Activated T-helper 2 cell treated with anti-CD3 and anti-CD28 coated beads, Interferon-gamma antibody, Interleukin-2, Interleukin-4, amounts not matched to agents 10 μg/mL and 5 μg/mL and 100 μg/mL, durations not matched to agents 14 hours and 24 hours and 36 hours (primary cell): Measurements from ENCODE around the gene RNU2-1. TPM values are rescaled to one million over a fixed set of nuclear protein-coding genes. Genes with fewer than 3 reads are reported as not detected.
A peak's percentile ranks its signal among the peaks of the same experiment; 100 is the strongest.
"Not testable (repeated sequence)": the region's sequence is repeated elsewhere in the genome, so short reads cannot be mapped to it uniquely, and the experiment has no call there.

Experiments used
- DNase-seq: peaks from one replicate; pipeline ENCODE4 v3.0.0; 2021; ENCODE audit warnings: low spot score
- H3K27ac Mint-ChIP-seq: one replicate; pipeline ENCODE4 v1.8.0; 2021; ENCODE audit warnings: mixed read lengths
- H3K27me3 Mint-ChIP-seq: one replicate; pipeline ENCODE4 v1.8.0; 2021; ENCODE audit warnings: low read depth, mixed read lengths
- H3K36me3 Mint-ChIP-seq: one replicate; pipeline ENCODE4 v1.8.0; 2021; ENCODE audit warnings: low read depth, mixed read lengths
- H3K4me1 Mint-ChIP-seq: one replicate; pipeline ENCODE4 v1.8.0; 2021; ENCODE audit warnings: low read depth, mixed read lengths
- H3K4me3 Mint-ChIP-seq: one replicate; pipeline ENCODE4 v1.8.0; 2021; ENCODE audit warnings: low read depth, mild to moderate bottlenecking, moderate library complexity, mixed read lengths
- H3K9me3 Mint-ChIP-seq: one replicate; pipeline ENCODE4 v1.8.0; 2021; ENCODE audit warnings: mixed read lengths
- intact Hi-C: fragments of 100-400 bp; cut with micrococcal nuclease; formaldehyde crosslinking; loops from one replicate; pipeline ENCODE4 v1.15.1; 2023
- total RNA-seq: library from RNA; stranded (reverse); gene quantifications from 2 replicates; pipeline ENCODE4 v1.2.3, GENCODE V29; 2022

Gene RNU2-1
- 5,483 and 5,636 TPM in 2 replicates for total RNA-seq

DNA sequence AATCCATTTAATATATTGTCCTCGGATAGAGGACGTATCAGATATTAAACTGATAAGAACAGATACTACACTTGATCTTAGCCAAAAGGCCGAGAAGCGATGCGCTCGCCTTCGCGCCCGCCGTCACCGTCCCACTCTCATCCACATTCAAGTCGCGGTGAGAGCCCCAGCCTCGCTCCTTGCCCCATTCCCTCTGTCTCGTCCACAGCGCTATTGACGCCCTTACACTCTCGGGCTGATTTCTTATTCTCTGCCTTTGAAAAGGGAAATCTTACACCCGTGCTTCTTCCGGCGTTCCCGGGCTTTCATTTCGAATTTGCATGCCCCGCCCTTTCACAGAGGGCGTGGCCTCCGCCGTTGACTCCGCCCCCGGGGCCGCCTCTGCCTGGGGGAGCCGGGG, at the start of gene RNU2-1:
TSS of gene RNU2-1 (minus strand) at position 101 of the 400 bp plus-strand sequence.
- not testable (repeated sequence) for H3K9me3 Mint-ChIP-seq, H3K27ac Mint-ChIP-seq

DNA sequence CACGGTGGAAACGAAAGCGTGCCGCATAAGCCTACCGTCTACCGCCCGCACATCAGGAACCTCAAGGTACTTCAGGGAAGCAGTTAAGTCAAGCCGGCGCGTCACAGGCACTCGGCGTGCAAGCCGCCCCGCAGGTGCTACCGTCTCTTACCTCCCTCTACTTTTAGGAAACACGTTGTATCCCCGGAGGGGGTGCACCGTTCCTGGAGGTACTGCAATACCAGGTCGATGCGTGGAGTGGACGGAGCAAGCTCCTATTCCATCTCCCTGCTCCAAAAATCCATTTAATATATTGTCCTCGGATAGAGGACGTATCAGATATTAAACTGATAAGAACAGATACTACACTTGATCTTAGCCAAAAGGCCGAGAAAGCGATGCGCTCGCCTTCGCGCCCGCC, 39.1 kb upstream of the RNU2-1 start:
- intact Hi-C loops, H3K27ac Mint-ChIP-seq, H3K36me3 Mint-ChIP-seq, H3K27me3 Mint-ChIP-seq, DNase-seq, H3K4me3 Mint-ChIP-seq, H3K4me1 Mint-ChIP-seq, H3K9me3 Mint-ChIP-seq: not testable (repeated sequence)

More for the DNA sequence above, at the start of gene RNU2-1:
- intact Hi-C loops, H3K27me3 Mint-ChIP-seq, H3K36me3 Mint-ChIP-seq, H3K4me3 Mint-ChIP-seq, DNase-seq, H3K4me1 Mint-ChIP-seq: not testable (repeated sequence)

DNA sequence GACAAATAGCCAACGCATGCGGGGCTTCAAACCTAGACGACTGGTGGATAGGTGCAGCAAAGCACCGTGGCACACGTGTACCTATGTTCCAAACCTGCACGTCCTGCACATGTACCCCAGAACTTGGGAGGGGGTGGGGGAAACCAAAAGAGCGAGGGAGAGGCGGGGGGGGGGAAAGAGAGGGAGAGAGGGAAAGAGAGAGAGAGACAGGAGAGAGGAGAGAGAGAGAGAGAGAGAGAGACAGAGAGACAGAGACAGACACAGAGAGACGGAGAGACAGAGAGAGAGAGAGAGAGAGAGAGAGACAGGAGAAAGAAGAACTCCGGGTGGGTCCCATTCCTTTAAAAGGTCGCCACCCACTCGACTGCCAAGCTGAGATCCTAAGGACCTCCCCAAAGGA, 38.7 kb upstream of the RNU2-1 start:
- H3K36me3 Mint-ChIP-seq, intact Hi-C loops, DNase-seq, H3K27me3 Mint-ChIP-seq, H3K4me1 Mint-ChIP-seq, H3K9me3 Mint-ChIP-seq, H3K4me3 Mint-ChIP-seq: not testable (repeated sequence)
- peak overlapping the region; percentile 63 for H3K27ac Mint-ChIP-seq

DNA sequence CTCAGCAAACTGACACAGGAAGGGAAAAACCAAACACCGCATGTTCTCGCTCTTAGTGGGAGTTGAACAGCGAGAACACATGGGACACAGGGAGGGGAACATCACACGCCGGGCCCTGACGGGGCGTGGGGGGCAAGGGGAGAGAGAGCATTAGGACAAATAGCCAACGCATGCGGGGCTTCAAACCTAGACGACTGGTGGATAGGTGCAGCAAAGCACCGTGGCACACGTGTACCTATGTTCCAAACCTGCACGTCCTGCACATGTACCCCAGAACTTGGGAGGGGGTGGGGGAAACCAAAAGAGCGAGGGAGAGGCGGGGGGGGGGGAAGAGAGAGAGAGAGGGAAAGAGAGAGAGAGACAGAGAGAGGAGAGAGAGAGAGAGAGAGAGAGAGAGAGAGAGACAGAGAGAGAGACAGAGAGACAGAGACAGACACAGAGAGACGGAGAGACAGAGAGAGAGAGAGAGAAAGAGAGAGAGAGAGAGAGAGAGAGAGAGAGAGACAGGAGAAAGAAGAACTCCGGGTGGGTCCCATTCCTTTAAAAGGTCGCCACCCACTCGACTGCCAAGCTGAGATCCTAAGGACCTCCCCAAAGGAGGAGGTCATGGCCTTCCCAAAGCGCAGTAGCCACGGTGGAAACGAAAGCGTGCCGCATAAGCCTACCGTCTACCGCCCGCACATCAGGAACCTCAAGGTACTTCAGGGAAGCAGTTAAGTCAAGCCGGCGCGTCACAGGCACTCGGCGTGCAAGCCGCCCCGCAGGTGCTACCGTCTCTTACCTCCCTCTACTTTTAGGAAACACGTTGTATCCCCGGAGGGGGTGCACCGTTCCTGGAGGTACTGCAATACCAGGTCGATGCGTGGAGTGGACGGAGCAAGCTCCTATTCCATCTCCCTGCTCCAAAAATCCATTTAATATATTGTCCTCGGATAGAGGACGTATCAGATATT, 37.1 kb upstream of the RNU2-1 start:
- H3K9me3 Mint-ChIP-seq, intact Hi-C loops, H3K27ac Mint-ChIP-seq, H3K4me1 Mint-ChIP-seq, H3K4me3 Mint-ChIP-seq, DNase-seq, H3K27me3 Mint-ChIP-seq, H3K36me3 Mint-ChIP-seq: not testable (repeated sequence)

DNA sequence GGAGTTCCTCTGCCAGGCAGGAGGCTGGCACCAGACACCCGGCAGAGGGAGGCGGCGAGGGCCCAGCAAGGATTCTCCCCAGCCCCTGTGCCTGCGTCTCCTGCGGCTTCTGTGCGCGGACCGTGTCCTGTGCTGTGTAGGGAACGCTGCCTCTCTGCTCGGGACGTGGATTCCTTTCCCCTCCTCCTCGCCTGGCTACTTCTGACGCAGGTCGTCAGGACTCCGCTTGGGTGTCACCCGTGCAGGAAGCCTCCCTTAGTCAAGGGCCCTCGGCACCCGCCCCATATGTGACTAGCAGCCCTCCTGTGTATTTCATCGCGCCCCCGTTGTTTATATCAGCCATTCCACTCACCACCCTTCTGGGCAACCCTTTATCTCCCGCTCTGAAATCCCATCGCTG, 12.7 kb upstream of the RNU2-1 start:
- H3K27me3 Mint-ChIP-seq, intact Hi-C loops, H3K27ac Mint-ChIP-seq, H3K36me3 Mint-ChIP-seq, H3K4me3 Mint-ChIP-seq, H3K4me1 Mint-ChIP-seq, H3K9me3 Mint-ChIP-seq: not testable (repeated sequence)
- DNase-seq, result peak; percentile 62

DNA sequence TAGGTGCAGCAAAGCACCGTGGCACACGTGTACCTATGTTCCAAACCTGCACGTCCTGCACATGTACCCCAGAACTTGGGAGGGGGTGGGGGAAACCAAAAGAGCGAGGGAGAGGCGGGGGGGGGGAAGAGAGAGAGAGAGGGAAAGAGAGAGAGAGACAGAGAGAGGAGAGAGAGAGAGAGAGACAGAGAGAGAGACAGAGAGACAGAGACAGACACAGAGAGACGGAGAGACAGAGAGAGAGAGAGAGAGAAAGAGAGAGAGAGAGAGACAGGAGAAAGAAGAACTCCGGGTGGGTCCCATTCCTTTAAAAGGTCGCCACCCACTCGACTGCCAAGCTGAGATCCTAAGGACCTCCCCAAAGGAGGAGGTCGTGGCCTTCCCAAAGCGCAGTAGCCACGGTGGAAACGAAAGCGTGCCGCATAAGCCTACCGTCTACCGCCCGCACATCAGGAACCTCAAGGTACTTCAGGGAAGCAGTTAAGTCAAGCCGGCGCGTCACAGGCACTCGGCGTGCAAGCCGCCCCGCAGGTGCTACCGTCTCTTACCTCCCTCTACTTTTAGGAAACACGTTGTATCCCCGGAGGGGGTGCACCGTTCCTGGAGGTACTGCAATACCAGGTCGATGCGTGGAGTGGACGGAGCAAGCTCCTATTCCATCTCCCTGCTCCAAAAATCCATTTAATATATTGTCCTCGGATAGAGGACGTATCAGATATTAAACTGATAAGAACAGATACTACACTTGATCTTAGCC, 7.0 kb upstream of the RNU2-1 start:
- H3K4me1 Mint-ChIP-seq, H3K27me3 Mint-ChIP-seq, H3K36me3 Mint-ChIP-seq, H3K27ac Mint-ChIP-seq, intact Hi-C loops, H3K9me3 Mint-ChIP-seq, H3K4me3 Mint-ChIP-seq: not testable (repeated sequence)
- peak; percentile 7 for DNase-seq

DNA sequence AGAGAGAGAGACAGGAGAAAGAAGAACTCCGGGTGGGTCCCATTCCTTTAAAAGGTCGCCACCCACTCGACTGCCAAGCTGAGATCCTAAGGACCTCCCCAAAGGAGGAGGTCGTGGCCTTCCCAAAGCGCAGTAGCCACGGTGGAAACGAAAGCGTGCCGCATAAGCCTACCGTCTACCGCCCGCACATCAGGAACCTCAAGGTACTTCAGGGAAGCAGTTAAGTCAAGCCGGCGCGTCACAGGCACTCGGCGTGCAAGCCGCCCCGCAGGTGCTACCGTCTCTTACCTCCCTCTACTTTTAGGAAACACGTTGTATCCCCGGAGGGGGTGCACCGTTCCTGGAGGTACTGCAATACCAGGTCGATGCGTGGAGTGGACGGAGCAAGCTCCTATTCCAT, 5.8 kb upstream of the RNU2-1 start:
- not testable (repeated sequence) for H3K4me1 Mint-ChIP-seq

DNA sequence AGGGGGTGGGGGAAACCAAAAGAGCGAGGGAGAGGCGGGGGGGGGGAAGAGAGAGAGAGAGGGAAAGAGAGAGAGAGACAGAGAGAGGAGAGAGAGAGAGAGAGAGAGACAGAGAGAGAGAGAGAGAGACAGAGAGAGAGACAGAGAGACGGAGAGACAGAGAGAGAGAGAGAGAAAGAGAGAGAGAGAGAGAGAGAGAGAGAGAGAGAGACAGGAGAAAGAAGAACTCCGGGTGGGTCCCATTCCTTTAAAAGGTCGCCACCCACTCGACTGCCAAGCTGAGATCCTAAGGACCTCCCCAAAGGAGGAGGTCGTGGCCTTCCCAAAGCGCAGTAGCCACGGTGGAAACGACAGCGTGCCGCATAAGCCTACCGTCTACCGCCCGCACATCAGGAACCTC, 514 bp downstream of the RNU2-1 start:
- H3K36me3 Mint-ChIP-seq, DNase-seq, H3K27me3 Mint-ChIP-seq, H3K4me1 Mint-ChIP-seq, H3K9me3 Mint-ChIP-seq, H3K27ac Mint-ChIP-seq, H3K4me3 Mint-ChIP-seq, intact Hi-C loops: not testable (repeated sequence)

More for the DNA sequence above, 5.8 kb upstream of the RNU2-1 start:
- H3K4me3 Mint-ChIP-seq, H3K27ac Mint-ChIP-seq, H3K9me3 Mint-ChIP-seq, DNase-seq, H3K27me3 Mint-ChIP-seq, intact Hi-C loops, H3K36me3 Mint-ChIP-seq: not testable (repeated sequence)

DNA sequence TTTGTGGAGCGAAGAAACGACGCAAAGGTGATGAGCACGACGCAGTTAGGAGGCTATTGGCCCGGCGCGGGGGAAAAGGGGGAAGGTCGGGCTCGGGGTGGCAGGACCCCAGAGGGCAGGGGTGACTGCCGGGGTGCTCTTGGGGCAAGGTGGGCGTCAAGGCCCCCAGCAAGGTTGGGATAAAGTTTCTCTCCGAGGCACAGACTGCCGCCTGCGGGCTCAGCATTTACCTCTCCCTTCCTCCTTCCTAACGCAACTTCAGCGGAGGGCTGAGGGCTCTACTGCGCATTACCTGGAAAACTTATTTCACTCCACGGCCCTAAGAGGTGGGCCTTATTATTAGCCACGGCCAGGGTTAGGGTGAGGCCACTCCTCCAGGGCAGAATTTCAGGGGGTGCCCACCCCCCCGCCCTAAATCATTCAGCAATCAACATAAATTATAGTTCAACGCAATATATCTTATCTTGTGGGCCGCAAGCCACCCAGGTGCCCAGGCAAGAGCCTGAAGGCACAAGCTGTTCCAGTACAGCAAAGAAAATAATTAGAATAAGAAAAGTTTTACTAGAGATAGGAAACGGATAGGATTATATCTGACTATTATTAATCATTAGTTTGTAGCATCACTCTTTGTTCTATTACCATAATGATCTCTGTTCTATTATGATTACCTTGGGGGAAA, 1.6 kb downstream of the RNU2-1 start:
- intact Hi-C loops, H3K4me1 Mint-ChIP-seq, H3K9me3 Mint-ChIP-seq, H3K36me3 Mint-ChIP-seq, H3K27me3 Mint-ChIP-seq, H3K27ac Mint-ChIP-seq, H3K4me3 Mint-ChIP-seq: not testable (repeated sequence)
- DNase-seq, result peak; percentile 18

DNA sequence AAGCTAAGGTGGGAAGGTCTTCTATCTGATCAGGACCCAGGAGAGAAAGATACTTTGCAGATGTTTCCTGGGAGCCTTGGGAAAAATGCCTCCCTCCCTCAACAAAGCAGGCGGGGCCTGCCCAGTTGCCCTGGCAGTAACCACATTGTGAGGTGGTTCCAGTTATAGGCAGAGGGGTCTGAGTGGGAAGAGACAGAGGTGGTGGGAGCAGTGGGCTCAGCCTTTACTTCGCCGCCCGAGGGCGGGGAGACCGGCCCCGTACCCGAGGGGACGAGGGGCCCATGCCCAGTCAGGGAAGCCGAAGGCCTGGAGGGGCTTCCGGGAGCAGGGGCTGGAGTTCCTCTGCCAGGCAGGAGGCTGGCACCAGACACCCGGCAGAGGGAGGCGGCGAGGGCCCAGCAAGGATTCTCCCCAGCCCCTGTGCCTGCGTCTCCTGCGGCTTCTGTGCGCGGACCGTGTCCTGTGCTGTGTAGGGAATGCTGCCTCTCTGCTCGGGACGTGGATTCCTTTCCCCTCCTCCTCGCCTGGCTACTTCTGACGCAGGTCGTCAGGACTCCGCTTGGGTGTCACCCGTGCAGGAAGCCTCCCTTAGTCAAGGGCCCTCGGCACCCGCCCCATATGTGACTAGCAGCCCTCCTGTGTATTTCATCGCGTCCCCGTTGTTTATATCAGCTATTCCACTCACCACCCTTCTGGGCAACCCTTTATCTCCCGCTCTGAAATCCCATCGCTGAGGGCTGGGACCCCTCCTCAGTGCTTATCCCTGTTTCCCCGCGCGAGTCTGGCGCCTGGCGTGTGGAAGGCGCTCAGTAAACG, 2.4 kb downstream of the RNU2-1 start:
- H3K36me3 Mint-ChIP-seq, H3K27me3 Mint-ChIP-seq, H3K27ac Mint-ChIP-seq, intact Hi-C loops, H3K9me3 Mint-ChIP-seq, H3K4me3 Mint-ChIP-seq, H3K4me1 Mint-ChIP-seq: not testable (repeated sequence)
- DNase-seq, result peak; percentile 3

DNA sequence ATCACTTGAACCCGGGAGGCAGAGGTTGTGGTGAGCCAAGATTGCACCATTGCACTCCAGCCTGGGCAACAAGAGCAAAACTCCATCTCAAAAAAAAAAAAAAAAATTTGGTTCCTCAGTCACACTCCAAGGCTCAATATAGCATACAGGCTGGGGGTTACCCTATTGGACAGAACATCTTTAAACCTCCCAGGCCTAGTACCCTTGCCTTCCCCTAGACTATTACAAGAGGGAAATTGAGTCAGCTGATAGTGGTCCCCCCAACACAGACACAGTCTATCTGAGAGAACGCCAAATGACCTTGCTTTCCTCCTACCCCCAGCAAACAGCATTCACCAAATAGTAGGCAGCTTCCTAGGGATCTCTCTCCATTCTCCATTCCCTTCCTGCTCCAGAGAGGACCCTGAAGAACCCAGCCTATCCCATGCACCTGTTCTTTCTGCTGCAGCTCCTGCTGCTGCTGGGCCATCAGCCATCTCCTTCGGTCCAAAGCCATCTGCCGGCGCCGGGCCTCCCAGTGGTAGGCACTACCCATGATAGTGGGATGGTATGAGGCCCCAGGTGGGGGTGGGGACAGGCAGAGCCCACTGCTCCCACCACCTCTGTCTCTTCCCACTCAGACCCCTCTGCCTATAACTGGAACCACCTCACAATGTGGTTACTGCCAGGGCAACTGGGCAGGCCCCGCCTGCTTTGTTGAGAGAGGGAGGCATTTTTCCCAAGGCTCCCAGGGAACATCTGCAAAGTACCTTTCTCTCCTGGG, 5.6 kb downstream of the RNU2-1 start, which contains the start of gene CCDC200:
TSS of gene CCDC200 (minus strand) at position 604 of the 763 bp plus-strand sequence. CDS start at position 535, 69 bp downstream.
- H3K4me1 Mint-ChIP-seq, H3K27ac Mint-ChIP-seq, DNase-seq, H3K4me3 Mint-ChIP-seq, H3K9me3 Mint-ChIP-seq, intact Hi-C loops, H3K27me3 Mint-ChIP-seq, H3K36me3 Mint-ChIP-seq: not testable (repeated sequence)

DNA sequence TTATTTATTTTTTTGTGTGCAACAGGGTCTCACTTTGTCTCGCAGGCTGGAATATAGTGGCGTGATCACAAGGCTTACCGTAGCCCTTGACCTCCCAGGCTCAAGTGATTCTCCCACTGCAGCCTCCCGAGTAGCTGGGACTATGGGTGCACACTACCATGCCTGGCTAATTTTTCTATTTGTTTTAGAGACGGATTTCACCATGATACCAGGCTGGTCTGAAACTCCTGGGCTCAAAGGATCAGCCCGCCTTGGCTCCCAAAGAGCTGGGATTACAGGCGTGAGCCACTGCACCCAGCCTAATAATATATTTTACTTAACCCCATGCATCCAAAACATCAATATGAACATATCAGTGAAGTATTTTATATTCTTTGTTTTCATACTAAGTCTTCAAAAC, 7.4 kb downstream of the RNU2-1 start:
- intact Hi-C loops, result no loop called here
- Mint-ChIP-seq H3K9me3 (no peaks in the 10 kb centered on the region), H3K27ac (no peak overlapping the region), H3K36me3 (peaks cover 6% of the 10 kb centered on the region), H3K4me3 (no peak overlapping the region), H3K27me3 (no peaks in the 10 kb centered on the region), H3K4me1 (no peaks in the 10 kb centered on the region)
- DNase-seq, result no peak
